H1 (cell line): ENCODE data around the gene BLTP2. TPM values are rescaled to one million over a fixed set of nuclear protein-coding genes. Genes with fewer than 3 reads are reported as not detected.

Experiments used
- ATF3 ChIP-seq: IDR thresholded peaks from 2 replicates; pipeline ENCODE4 v1.6.1; 2011; ENCODE audit warnings: low read depth, mild to moderate bottlenecking, low read length; ENCODE audit not compliant: insufficient read depth
- CEBPB ChIP-seq: IDR thresholded peaks from 2 replicates; pipeline ENCODE4 v1.6.1; 2012; ENCODE audit warnings: low read depth, low read length
- FOSL1 ChIP-seq: IDR thresholded peaks from 2 replicates; pipeline ENCODE4 v1.6.1; 2011; ENCODE audit warnings: mild to moderate bottlenecking, low read depth, low read length, moderate library complexity; ENCODE audit not compliant: insufficient read depth
- KDM4A ChIP-seq: IDR thresholded peaks from one replicate; pipeline ENCODE4 v1.7.1; 2012; ENCODE audit warnings: low read depth, mild to moderate bottlenecking, moderate library complexity, low read length, inconsistent platforms; ENCODE audit not compliant: severe bottlenecking
- SIRT6 ChIP-seq: IDR thresholded peaks from one replicate; pipeline ENCODE4 v1.7.1; 2012; ENCODE audit warnings: low read length, inconsistent platforms
- TAF1 ChIP-seq: IDR thresholded peaks from 2 replicates; pipeline ENCODE4 v1.6.1; 2011; ENCODE audit warnings: mild to moderate bottlenecking, low read depth, low read length
- TBP ChIP-seq: IDR thresholded peaks from 2 replicates; pipeline ENCODE4 v1.6.1; 2011; ENCODE audit warnings: low read depth, low read length, improper control_type of control experiment
- polyA plus RNA-seq, 7 experiments: library from polyadenylated mRNA; depleted of rRNA in 3 of 7; stranded (reverse) in 5 of 7; unstranded in 2 of 7; fragments of >200 nt in 5 of 7; fragments of 200-250 nt in 2 of 7; gene quantifications; 1 replicate in 5 of 7; 2 replicates in 1 of 7; 4 replicates in 1 of 7; pipeline versions ENCODE4 v1.2.1 to v1.2.3, GENCODE V29; 2011 to 2013; ENCODE audit warnings: missing spikeins in 2 of 7, mixed read lengths in 2 of 7
- total RNA-seq: library from RNA; stranded (reverse); fragmentation: NEBNext Ultra II Directional; extraction: Animal tissue kit (Norgen Biotek cat#: 25700); gene quantifications from 2 replicates; pipeline ENCODE4 v1.2.1, GENCODE V29; 2021

Gene BLTP2
- total and polyA plus RNA-seq, 2 of the 8 experiments (the other 6 are each of a cell fraction or from before 2014, with no cell fraction given), result 80.9 to 140 TPM

- TF ChIP-seq KDM4A (no peak), TBP (no peak), TAF1 (no peak), FOSL1 (no peak), CEBPB (no peak), ATF3 (no peak), SIRT6 (no peak)
These were observed 22.9 kb upstream of the BLTP2 start (continued) for GRCh38 chr17:28667870-28668269.
